Keratinocyte (primary cell): ENCODE data around the gene RARRES1. TPM values are rescaled to one million over a fixed set of nuclear protein-coding genes. Genes with fewer than 3 reads are reported as not detected.

Experiments used
- DNase-seq: peaks from one replicate; pipeline ENCODE4 v3.0.0-alpha.2; 2011; ENCODE audit warnings: low read depth, missing footprints, low spot score
- FAIRE-seq: peaks from 2 replicates; lab custom pipeline; 2011; peaks lifted over from hg19 to GRCh38; lab: Jason Lieb, UNC
- H2AFZ ChIP-seq: 2 replicates; pipeline ENCODE4 v1.6.0; 2012; ENCODE audit warnings: low read length, control low read depth, inconsistent platforms; ENCODE audit not compliant: control insufficient read depth
- H3K27ac ChIP-seq: 2 replicates; pipeline ENCODE4 v1.5.1; 2011; ENCODE audit warnings: low read length; ENCODE audit not compliant: control insufficient read depth, insufficient read depth
- H3K27me3 ChIP-seq: 3 replicates; pipeline ENCODE4 v1.6.0; 2011; ENCODE audit warnings: low read length; ENCODE audit not compliant: control insufficient read depth, insufficient read depth; ENCODE audit errors: extremely low read depth
- H3K36me3 ChIP-seq, 2 experiments: 2 replicates in 1 of 2; 3 replicates in 1 of 2; pipeline ENCODE4 v1.5.1; 2011; ENCODE audit warnings: low read length in 2 of 2, mild to moderate bottlenecking in 1 of 2; ENCODE audit not compliant: control insufficient read depth in 2 of 2, insufficient read depth in 2 of 2; ENCODE audit errors: extremely low read depth in 1 of 2
- H3K4me1 ChIP-seq: 3 replicates; pipeline ENCODE4 v1.5.1; 2011; ENCODE audit warnings: low read length; ENCODE audit not compliant: control insufficient read depth, insufficient read depth; ENCODE audit errors: extremely low read depth
- H3K4me2 ChIP-seq: 3 replicates; pipeline ENCODE4 v1.6.0; 2011; ENCODE audit warnings: low read depth, low read length; ENCODE audit not compliant: control insufficient read depth, insufficient read depth; ENCODE audit errors: extremely low read depth
- H3K4me3 ChIP-seq, 3 experiments: fragments of 200-600 bp in 1 of 3; sonication (generic) in 1 of 3; 2 replicates in 2 of 3; 3 replicates in 1 of 3; pipeline ENCODE4 v1.5.1; 2011 to 2016; ENCODE audit warnings: low read length in 3 of 3, mild to moderate bottlenecking in 3 of 3, control low read depth in 2 of 3, inconsistent platforms in 1 of 3, low read depth in 1 of 3, mixed read lengths in 1 of 3, mixed run types in 1 of 3, moderate library complexity in 1 of 3; ENCODE audit not compliant: control insufficient read depth in 2 of 3, insufficient read depth in 2 of 3; ENCODE audit errors: extremely low read depth in 1 of 3
- H3K79me2 ChIP-seq: 2 replicates; pipeline ENCODE4 v1.6.0; 2012; ENCODE audit warnings: low read length; ENCODE audit not compliant: control insufficient read depth, insufficient read depth
- H3K9ac ChIP-seq: 3 replicates; pipeline ENCODE4 v1.6.0; 2011; ENCODE audit warnings: low read length; ENCODE audit not compliant: control insufficient read depth, insufficient read depth; ENCODE audit errors: extremely low read depth
- H3K9me1 ChIP-seq: 3 replicates; pipeline ENCODE4 v1.6.0; 2011; ENCODE audit warnings: low read length; ENCODE audit not compliant: control insufficient read depth, insufficient read depth; ENCODE audit errors: extremely low read depth
- H3K9me3 ChIP-seq: 2 replicates; pipeline ENCODE4 v1.5.1; 2012; ENCODE audit warnings: low read depth, low read length; ENCODE audit not compliant: control insufficient read depth
- H4K20me1 ChIP-seq: 3 replicates; pipeline ENCODE4 v1.6.0; 2011; ENCODE audit warnings: low read length; ENCODE audit not compliant: control insufficient read depth, insufficient read depth; ENCODE audit errors: extremely low read depth
- CTCF ChIP-seq, 3 experiments: IDR thresholded peaks in 1 of 3; conservative IDR thresholded peaks in 1 of 3; optimal IDR thresholded peaks in 1 of 3; 2 replicates in 2 of 3; 3 replicates in 1 of 3; pipeline versions ENCODE3 to v1.5.1; 2011; ENCODE audit warnings: low read length in 3 of 3, mild to moderate bottlenecking in 3 of 3, moderate library complexity in 2 of 3, control low read depth in 1 of 3, inconsistent platforms in 1 of 3; ENCODE audit not compliant: insufficient read depth in 2 of 3; ENCODE audit errors: extremely low read depth in 1 of 3
- EZH2 ChIP-seq: IDR thresholded peaks from one replicate; pipeline ENCODE4 v1.6.1; 2012; ENCODE audit warnings: inconsistent platforms, mild to moderate bottlenecking, low read length, moderate library complexity
- dilution Hi-C: fragments of 300-500 bp; cut with MboI; formaldehyde crosslinking; loops from one replicate; pipeline ENCODE4 v1.7.0; 2020; ENCODE audit warnings: low sequenced_read_pairs; ENCODE audit not compliant: extremely low pct_ligation_motif_present
- polyA plus RNA-seq, 5 experiments: library from polyadenylated mRNA; depleted of rRNA in 3 of 5; stranded (reverse) in 3 of 5; stranded (forward) in 1 of 5; unstranded in 1 of 5; fragments of >200 nt; gene quantifications; 1 replicate in 1 of 5; 2 replicates in 3 of 5; 3 replicates in 1 of 5; pipeline versions ENCODE4 v1.2.1 to v1.2.3, GENCODE V29; 2011 to 2012; ENCODE audit warnings: missing spikeins in 2 of 5, low read depth in 1 of 5, low replicate concordance in 1 of 5

RARRES1 gene
- polyA plus RNA-seq, 1 donor (not counting 4 experiments of a cell fraction or from before 2014, with no cell fraction given) = not detected

- DNase-seq (no peak), FAIRE-seq (no peak)
- Histone ChIP-seq H3K4me3 (no peak overlapping the region), H3K9me3 (no peaks in the 10 kb centered on the region), H3K4me2 (no peak overlapping the region), H3K4me1 (peaks cover 3% of the 10 kb centered on the region), H3K36me3 (peaks cover 0 to 1% of the 10 kb centered on the region in 2 experiments), H2AFZ (no peak overlapping the region), H3K9ac (no peak overlapping the region), H3K9me1 (no peaks in the 10 kb centered on the region), H4K20me1 (no peaks in the 10 kb centered on the region), H3K27me3 (no peaks in the 10 kb centered on the region), H3K27ac (no peak overlapping the region), H3K79me2 (no peaks in the 10 kb centered on the region)
- TF ChIP-seq CTCF (optimal IDR thresholded peaks at IDR 0.05 in 1 of 3, IDR thresholded peaks at IDR 0.05 in 1 of 3, conservative IDR thresholded peaks at IDR 0.05 in 1 of 3; ENCODE audit: extremely low read depth in 1 of 3, insufficient read depth in 2 of 3, low read length in 3 of 3) = no peak
- TF ChIP-seq EZH2 = no peak
- dilution Hi-C loops = no loop called here
Measured at GRCh38 chr3:158722108-158722507, 10.1 kb downstream of the RARRES1 start.

- TF ChIP-seq EZH2 (no peak), CTCF (optimal IDR thresholded peaks at IDR 0.05 in 1 of 3, IDR thresholded peaks at IDR 0.05 in 1 of 3, conservative IDR thresholded peaks at IDR 0.05 in 1 of 3; ENCODE audit: extremely low read depth in 1 of 3, insufficient read depth in 2 of 3, low read length in 3 of 3) (no peak)
- no peaks in the 10 kb centered on the region for H4K20me1 ChIP-seq
- H3K4me3 ChIP-seq = no peak overlapping the region
- H3K9ac ChIP-seq = no peak overlapping the region
- no peaks in the 10 kb centered on the region for H3K9me3 ChIP-seq
- no peak overlapping the region for H2AFZ ChIP-seq
- no peaks in the 10 kb centered on the region for H3K79me2 ChIP-seq
- H3K4me1 ChIP-seq = peaks cover 8% of the 10 kb centered on the region
- FAIRE-seq (no peak), DNase-seq (no peak)
- no peak overlapping the region for H3K27ac ChIP-seq
- H3K9me1 ChIP-seq = no peaks in the 10 kb centered on the region
- H3K36me3 ChIP-seq = peaks cover 0 to 4% of the 10 kb centered on the region in 2 experiments
- no peaks in the 10 kb centered on the region for H3K27me3 ChIP-seq
- no peak overlapping the region for H3K4me2 ChIP-seq
- dilution Hi-C loops = loop anchor here (10.0 kb wide), 1 partner anchor 66 kb away; no protein-coding TSS in a partner anchor
Measured at GRCh38 chr3:158718490-158719170, 13.6 kb downstream of the RARRES1 start.
